Heart right ventricle (tissue), 16 donors: ENCODE measurements around the gene LRRC2. TPM values are rescaled to one million over a fixed set of nuclear protein-coding genes. Genes with fewer than 3 reads are reported as not detected.

Source experiments
- ATAC-seq, 8 donors: fragments of 200-7000 bp; cut with Tn5 transposase; one replicate each; pipeline ENCODE4 v1.9.1; 2020; ENCODE audit warnings: mild to moderate bottlenecking in 8 of 8, moderate library complexity in 8 of 8, moderate number of reproducible peaks in 1 of 8
- DNase-seq, 2 donors: peaks; one replicate each; pipeline ENCODE4 v3.0.0-alpha.2; 2020
- H3K27ac ChIP-seq, 10 donors: fragments of 200-600 bp; sonication (generic) in 2 of 10; one replicate each; pipeline versions ENCODE4 v1.5.0 to v1.8.0; 2020 to 2022; ENCODE audit warnings: mild to moderate bottlenecking in 3 of 10
- H3K27me3 ChIP-seq, 7 donors: fragments of 200-600 bp; one replicate each; pipeline ENCODE4 v1.8.0; 2021 to 2022; ENCODE audit warnings: mild to moderate bottlenecking in 2 of 7
- H3K36me3 ChIP-seq, 9 donors: fragments of 200-600 bp; sonication (generic) in 1 of 9; one replicate each; pipeline versions ENCODE4 v1.5.0 to v1.8.0; 2020 to 2022; ENCODE audit warnings: mild to moderate bottlenecking in 2 of 9
- H3K4me1 ChIP-seq, 9 donors: fragments of 200-600 bp; sonication (generic) in 1 of 9; one replicate each; pipeline versions ENCODE4 v1.5.0 to v1.8.0; 2020 to 2022; ENCODE audit warnings: mild to moderate bottlenecking in 4 of 9
- H3K4me3 ChIP-seq, 10 donors: fragments of 200-600 bp; sonication (generic) in 2 of 10; one replicate each; pipeline versions ENCODE4 v1.5.0 to v1.8.0; 2020 to 2022; ENCODE audit warnings: mild to moderate bottlenecking in 7 of 10, moderate library complexity in 2 of 10
- H3K9me3 ChIP-seq, 11 donors: fragments of 200-600 bp in 10 of 11; sonication (generic) in 2 of 11; one replicate each; pipeline versions ENCODE4 v1.5.0 to v1.8.0; 2013 to 2022; ENCODE audit warnings: mild to moderate bottlenecking in 2 of 11, control low read depth in 1 of 11, moderate library complexity in 1 of 11
- WGBS, 2 donors: extraction: QIAGEN DNeasy Blood & Tissue Kit; methylation state at CpG; one replicate each; pipeline ENCODE4 v1.1.7; 2013; ENCODE audit warnings: inconsistent platforms in 1 of 2; 5-methylcytosine and 5-hydroxymethylcytosine counted together
- intact Hi-C, 10 donors: fragments of 100-400 bp; cut with DNase I; formaldehyde crosslinking; loops; one replicate each; pipeline versions ENCODE4 v1.11.1 to v1.14.2; 2022
- polyA plus RNA-seq, 2 donors: library from polyadenylated mRNA; stranded (reverse); fragments of 200-250 nt; gene quantifications; one replicate each; pipeline ENCODE4 v1.2.3, GENCODE V29; 2013
- total RNA-seq, 10 donors: library from RNA; stranded (reverse); fragmentation: NEBNext Ultra II Directional in 3 of 10; extraction: Animal tissue kit (Norgen Biotek cat#: 25700) in 3 of 10; gene quantifications; one replicate each; pipeline versions ENCODE4 v1.2.1 to v1.2.4, GENCODE V29; 2021 to 2023
- TF ChIP-seq, protein P1 (sequence below), 9 donors: fragments of 200-600 bp; sonication (generic) in 2 of 9; IDR thresholded peaks; one replicate each; pipeline versions ENCODE4 v1.5.0 to v1.8.0; 2021 to 2022; ENCODE audit warnings: antibody characterized with exemption in 9 of 9, mild to moderate bottlenecking in 5 of 9, moderate library complexity in 1 of 9
- donor health status: Arrhythmogenic right ventricular cardiomyopathy.
- donor health status: ischemic (EF 13 %, LVEDD 7.1; RV severe dilation, severe dysfunction).
- donor health status: healthy with polysubstance abuse.
- donor health status: DM: no; HTN: yes; CAD: no.
- donor health status: DM: no; HTN: no; CAD: no.
- donor health status: ischemic (EF 25% LVEDD 6.9; RV normal size, moderate dysfunction).
- donor health status: ischemic (EF 25% LVEDD 5.7; RV mildly dilated, moderate dysfunction).
- donor health status: healthy.
- donor health status: DM: yes; HTN: yes; CAD: no.
- donor health status: Ischemic cardiomyopathy.
- donor health status: ischemic (EF 35%, LVEDD 5.7; RV mildly dilated, moderate dysfunction).
- donor health status: nonischemic (EF 11% LVEDD 7.7; RV severe dilation, severe dysfunction).
- donor health status: DM: yes; HTN: yes; CAD: no.
- donor health status: PGD.
- donor health status: ischemic (EF 29% LVEDD 5.4; RV normal size, mild dysfunction).
- donor health status: nonischemic (EF 23%, LVEDD 6.1; RV moderate dilation, normal function).

LRRC2 gene
- total and polyA plus RNA-seq, 12 donors: 10.7 to 163 (median 125) TPM

DNA sequence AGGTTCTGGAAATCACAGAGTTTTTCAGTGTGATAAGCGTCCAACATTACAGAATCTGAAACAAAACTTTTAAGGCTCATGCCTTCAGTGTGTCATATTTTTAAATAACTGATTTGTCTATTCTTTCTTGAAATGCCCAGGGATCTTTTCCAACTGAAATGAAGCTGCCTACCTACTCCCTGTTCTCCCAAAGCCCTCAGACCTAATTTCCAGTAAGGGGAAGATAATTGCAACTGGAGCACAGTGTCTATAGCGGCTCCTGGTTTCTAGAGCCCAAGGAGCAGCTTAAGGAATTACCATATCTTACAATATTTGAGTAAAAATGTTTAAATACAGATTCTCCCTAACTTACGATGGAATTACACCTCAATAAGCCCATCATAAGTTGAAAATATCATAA is 33.0 kb downstream of the LRRC2 start:
- TF ChIP-seq, protein P1, sequence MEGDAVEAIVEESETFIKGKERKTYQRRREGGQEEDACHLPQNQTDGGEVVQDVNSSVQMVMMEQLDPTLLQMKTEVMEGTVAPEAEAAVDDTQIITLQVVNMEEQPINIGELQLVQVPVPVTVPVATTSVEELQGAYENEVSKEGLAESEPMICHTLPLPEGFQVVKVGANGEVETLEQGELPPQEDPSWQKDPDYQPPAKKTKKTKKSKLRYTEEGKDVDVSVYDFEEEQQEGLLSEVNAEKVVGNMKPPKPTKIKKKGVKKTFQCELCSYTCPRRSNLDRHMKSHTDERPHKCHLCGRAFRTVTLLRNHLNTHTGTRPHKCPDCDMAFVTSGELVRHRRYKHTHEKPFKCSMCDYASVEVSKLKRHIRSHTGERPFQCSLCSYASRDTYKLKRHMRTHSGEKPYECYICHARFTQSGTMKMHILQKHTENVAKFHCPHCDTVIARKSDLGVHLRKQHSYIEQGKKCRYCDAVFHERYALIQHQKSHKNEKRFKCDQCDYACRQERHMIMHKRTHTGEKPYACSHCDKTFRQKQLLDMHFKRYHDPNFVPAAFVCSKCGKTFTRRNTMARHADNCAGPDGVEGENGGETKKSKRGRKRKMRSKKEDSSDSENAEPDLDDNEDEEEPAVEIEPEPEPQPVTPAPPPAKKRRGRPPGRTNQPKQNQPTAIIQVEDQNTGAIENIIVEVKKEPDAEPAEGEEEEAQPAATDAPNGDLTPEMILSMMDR (IDR thresholded peaks at IDR 0.05): no peak
- H3K9me3 ChIP-seq: no peaks in the 10 kb centered on the region
- H3K4me3 ChIP-seq: no peak overlapping the region
- intact Hi-C loops: no loop called here
- 85 to 89% methylated on average over 3 of the region's 3 CpGs for WGBS, 2 donors
- DNase-seq (no peak), ATAC-seq (no peak)
- no peak overlapping the region for H3K27ac ChIP-seq
- no peaks in the 10 kb centered on the region for H3K27me3 ChIP-seq
- H3K4me1 ChIP-seq: peaks cover 0 to 2% (median 0%) of the 10 kb centered on the region in 9 donors
- H3K36me3 ChIP-seq: peaks cover 0 to 90% (median 5%) of the 10 kb centered on the region in 9 donors

DNA sequence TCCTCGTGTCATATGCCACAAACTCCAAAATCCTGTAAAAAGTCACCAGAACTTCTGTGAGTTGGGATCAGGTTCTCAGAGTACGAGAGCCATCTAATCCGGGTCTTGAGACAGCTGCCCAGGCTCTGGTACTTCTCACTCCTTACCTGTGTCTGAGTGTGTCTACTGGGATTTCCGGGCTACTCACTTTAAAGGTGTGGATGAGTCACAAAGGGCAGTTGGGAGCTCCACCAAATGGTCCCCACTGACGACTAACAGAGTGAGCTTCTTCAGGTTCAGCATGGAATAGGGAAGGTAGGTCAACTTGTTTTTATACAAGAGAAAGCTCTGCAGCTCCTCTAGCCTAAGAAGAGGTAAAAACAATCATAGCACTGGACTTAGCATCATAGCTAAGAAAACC is 38.9 kb downstream of the LRRC2 start:
- intact Hi-C loops: no loop called here
- Histone ChIP-seq H3K27ac (no peak overlapping the region), H3K9me3 (no peaks in the 10 kb centered on the region), H3K4me3 (no peak overlapping the region), H3K36me3 (peaks cover 0 to 78% (median 0%) of the 10 kb centered on the region in 9 donors), H3K4me1 (no peaks in the 10 kb centered on the region), H3K27me3 (no peaks in the 10 kb centered on the region)
- DNase-seq (no peak), ATAC-seq (no peak)
- TF ChIP-seq, protein P1 (IDR thresholded peaks at IDR 0.05): no peak
- 85 to 94% methylated on average over 5 of the region's 5 CpGs for WGBS, 2 donors

GRCh38 chr3:46524832-46525231 is 41.3 kb downstream of the LRRC2 start:
- no peak overlapping the region for H3K27ac ChIP-seq
- 93 to 94% methylated on average over 3 of the region's 3 CpGs for WGBS, 2 donors
- no peaks in the 10 kb centered on the region for H3K4me1 ChIP-seq
- DNase-seq: no peak
- TF ChIP-seq, protein P1 (IDR thresholded peaks at IDR 0.05): no peak
- H3K36me3 ChIP-seq: peaks cover 0 to 66% (median 0%) of the 10 kb centered on the region in 9 donors
- intact Hi-C loops: no loop called here
- H3K9me3 ChIP-seq: no peaks in the 10 kb centered on the region
- no peak overlapping the region for H3K4me3 ChIP-seq
- no peak for ATAC-seq
- no peaks in the 10 kb centered on the region for H3K27me3 ChIP-seq

DNA sequence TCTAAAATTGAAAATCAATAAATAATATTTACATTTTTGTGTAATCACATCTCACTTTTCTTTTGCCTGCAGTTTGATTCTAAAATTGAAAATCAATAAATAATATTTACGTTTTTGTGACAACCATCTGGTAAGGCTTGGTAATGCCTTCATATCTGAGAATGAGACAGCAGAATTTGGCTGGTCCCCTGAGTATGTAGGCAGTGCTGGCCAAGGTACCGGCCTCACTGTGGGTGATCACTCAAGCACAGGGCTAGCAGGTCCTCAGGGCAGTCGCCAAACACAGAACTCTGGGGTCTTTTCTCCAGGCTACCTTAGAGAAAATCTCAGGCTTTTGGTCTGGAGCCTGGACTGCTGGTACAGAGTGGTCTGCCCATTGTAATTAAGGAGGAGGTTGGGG is 42.1 kb downstream of the LRRC2 start:
- ATAC-seq: peak in 1 of 8 donors; percentile 24
- no peak for DNase-seq
- intact Hi-C loops: no loop called here
- Histone ChIP-seq H3K36me3 (peaks cover 0 to 65% (median 0%) of the 10 kb centered on the region in 9 donors), H3K27ac (no peak overlapping the region), H3K4me1 (no peaks in the 10 kb centered on the region), H3K27me3 (no peaks in the 10 kb centered on the region), H3K4me3 (no peak overlapping the region), H3K9me3 (no peaks in the 10 kb centered on the region)
- WGBS, 2 donors: 73 to 75% methylated on average over 3 of the region's 3 CpGs
- TF ChIP-seq, protein P1 (IDR thresholded peaks at IDR 0.05): no peak
